WTC11 (cell line): ENCODE measurements around the gene ETV6. TPM values are rescaled to one million over a fixed set of nuclear protein-coding genes. Genes with fewer than 3 reads are reported as not detected.

Experiments
- ATAC-seq: fragments of 200-7000 bp; cut with Tn5 transposase; 2 replicates; pipeline ENCODE4 v1.10.0; 2021; ENCODE audit warnings: mild to moderate bottlenecking, moderate library complexity
- CTCF ChIA-PET: fragments of 300-600 bp; sonication (Branson Sonifier 250); formaldehyde crosslinking; loops from one replicate; lab custom pipeline; 2021; ENCODE audit warnings: antibody characterized with exemption; lab: Charles Lee
- POLR2A ChIA-PET: fragments of 350-600 bp; sonication (Branson Sonifier 250); formaldehyde crosslinking; loops from one replicate; lab custom pipeline; 2021; ENCODE audit warnings: antibody characterized with exemption; lab: Charles Lee
- DNase-seq: peaks from one replicate; pipeline ENCODE4 v3.0.0; 2021; ENCODE audit warnings: low spot score
- H3K27ac Mint-ChIP-seq: 2 replicates; pipeline ENCODE4 v1.8.0; 2021; ENCODE audit warnings: mixed read lengths
- H3K27me3 Mint-ChIP-seq: 2 replicates; pipeline ENCODE4 v1.8.0; 2021; ENCODE audit warnings: low read depth, mild to moderate bottlenecking, moderate library complexity, mixed read lengths
- H3K36me3 Mint-ChIP-seq: 2 replicates; pipeline ENCODE4 v1.8.0; 2021; ENCODE audit warnings: mixed read lengths
- H3K4me1 Mint-ChIP-seq: 2 replicates; pipeline ENCODE4 v1.8.0; 2022; ENCODE audit warnings: mixed read lengths
- H3K4me3 Mint-ChIP-seq: 2 replicates; pipeline ENCODE4 v1.8.0; 2021; ENCODE audit warnings: mild to moderate bottlenecking, moderate library complexity, mixed read lengths
- H3K9me3 Mint-ChIP-seq: 2 replicates; pipeline ENCODE4 v1.8.0; 2021; ENCODE audit warnings: mixed read lengths
- CREM ChIP-seq: sonication (generic); formaldehyde crosslinking; IDR thresholded peaks from 2 replicates; pipeline ENCODE4 v1.8.1; 2022; ENCODE audit warnings: mild to moderate bottlenecking, missing genetic modification reagents, moderate library complexity
- JUN ChIP-seq: sonication (generic); formaldehyde crosslinking; IDR thresholded peaks from 2 replicates; pipeline ENCODE4 v1.8.0; 2023; ENCODE audit warnings: mild to moderate bottlenecking, missing genetic modification reagents
- SOX15 ChIP-seq: fragments of 250-450 bp; sonication (Bioruptor Pico); IDR thresholded peaks from 2 replicates; pipeline ENCODE4 v1.9.0; 2021; ENCODE audit warnings: mild to moderate bottlenecking
- TEAD1 ChIP-seq: sonication (generic); formaldehyde crosslinking; IDR thresholded peaks from 2 replicates; pipeline ENCODE4 v1.8.0; 2022; ENCODE audit warnings: mild to moderate bottlenecking, missing genetic modification reagents
- ZNF138 ChIP-seq: sonication (generic); formaldehyde crosslinking; conservative IDR thresholded peaks from 2 replicates; pipeline ENCODE4 v1.8.1; 2022; ENCODE audit warnings: mild to moderate bottlenecking, moderate library complexity, missing genetic modification reagents
- ZNF263 ChIP-seq: sonication (generic); formaldehyde crosslinking; IDR thresholded peaks from 2 replicates; pipeline ENCODE4 v1.8.1; 2022; ENCODE audit warnings: low read depth, mild to moderate bottlenecking, moderate library complexity, missing genetic modification reagents
- ZNF317 ChIP-seq: sonication (generic); formaldehyde crosslinking; IDR thresholded peaks from 2 replicates; pipeline ENCODE4 v1.8.1; 2023; ENCODE audit warnings: low read depth, mild to moderate bottlenecking, moderate library complexity, missing genetic modification reagents, borderline replicate concordance
- ZNF416 ChIP-seq: fragments of 250-450 bp; sonication (Bioruptor Pico); IDR thresholded peaks from 2 replicates; pipeline ENCODE4 v1.9.0; 2021; ENCODE audit warnings: mild to moderate bottlenecking, inconsistent platforms
- total RNA-seq: library from RNA; stranded (reverse); gene quantifications from 3 replicates; pipeline ENCODE4 v1.2.3, GENCODE V29; 2021
- TF ChIP-seq, protein P1 (sequence below): sonication (generic); formaldehyde crosslinking; IDR thresholded peaks from 2 replicates; pipeline ENCODE4 v1.8.0; 2023; ENCODE audit warnings: mild to moderate bottlenecking, missing genetic modification reagents
- TF ChIP-seq, protein P2 (sequence below): sonication (generic); formaldehyde crosslinking; IDR thresholded peaks from 2 replicates; pipeline ENCODE4 v1.8.0; 2022; ENCODE audit warnings: mild to moderate bottlenecking, missing genetic modification reagents
- TF ChIP-seq, protein P3 (sequence below): fragments of 250-450 bp; sonication (Bioruptor Pico); IDR thresholded peaks from 2 replicates; pipeline ENCODE4 v1.9.0; 2021; ENCODE audit warnings: mild to moderate bottlenecking
- TF ChIP-seq, protein P4 (sequence below): sonication (generic); formaldehyde crosslinking; IDR thresholded peaks from 2 replicates; pipeline ENCODE4 v1.8.0; 2023; ENCODE audit warnings: missing genetic modification reagents, mild to moderate bottlenecking, borderline replicate concordance
- TF ChIP-seq, protein P5 (sequence below): sonication (generic); formaldehyde crosslinking; conservative IDR thresholded peaks from 2 replicates; pipeline ENCODE4 v1.8.1; 2022; ENCODE audit warnings: mild to moderate bottlenecking, missing genetic modification reagents

ETV6 gene
- total RNA-seq, 1 experiment from 2014 or later: 23.5 TPM

DNA sequence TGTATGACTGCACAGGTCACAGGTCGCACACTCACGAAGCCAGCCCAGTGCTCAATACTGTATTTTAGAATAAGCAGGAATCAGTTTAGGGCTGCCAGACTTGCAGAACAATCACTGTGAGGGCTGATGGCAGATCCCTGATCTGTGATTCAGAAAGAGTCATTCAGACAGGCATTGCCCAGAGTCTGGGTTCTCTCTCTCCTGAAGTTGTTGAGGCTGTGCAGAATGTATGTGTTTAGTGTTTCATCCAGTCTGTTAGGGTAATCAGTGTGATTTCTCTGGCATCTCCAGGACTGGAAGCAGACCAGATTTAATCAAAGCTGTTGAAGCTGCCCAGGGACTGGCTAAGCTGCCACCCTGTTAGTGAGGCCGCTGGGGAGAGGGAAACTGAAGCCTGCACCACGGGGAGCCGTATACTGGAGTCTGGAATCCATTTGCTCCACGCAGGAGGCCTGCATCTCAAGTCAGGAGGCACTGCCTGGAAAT, 69.3 kb downstream of the ETV6 start:
- TF ChIP-seq, protein P1, sequence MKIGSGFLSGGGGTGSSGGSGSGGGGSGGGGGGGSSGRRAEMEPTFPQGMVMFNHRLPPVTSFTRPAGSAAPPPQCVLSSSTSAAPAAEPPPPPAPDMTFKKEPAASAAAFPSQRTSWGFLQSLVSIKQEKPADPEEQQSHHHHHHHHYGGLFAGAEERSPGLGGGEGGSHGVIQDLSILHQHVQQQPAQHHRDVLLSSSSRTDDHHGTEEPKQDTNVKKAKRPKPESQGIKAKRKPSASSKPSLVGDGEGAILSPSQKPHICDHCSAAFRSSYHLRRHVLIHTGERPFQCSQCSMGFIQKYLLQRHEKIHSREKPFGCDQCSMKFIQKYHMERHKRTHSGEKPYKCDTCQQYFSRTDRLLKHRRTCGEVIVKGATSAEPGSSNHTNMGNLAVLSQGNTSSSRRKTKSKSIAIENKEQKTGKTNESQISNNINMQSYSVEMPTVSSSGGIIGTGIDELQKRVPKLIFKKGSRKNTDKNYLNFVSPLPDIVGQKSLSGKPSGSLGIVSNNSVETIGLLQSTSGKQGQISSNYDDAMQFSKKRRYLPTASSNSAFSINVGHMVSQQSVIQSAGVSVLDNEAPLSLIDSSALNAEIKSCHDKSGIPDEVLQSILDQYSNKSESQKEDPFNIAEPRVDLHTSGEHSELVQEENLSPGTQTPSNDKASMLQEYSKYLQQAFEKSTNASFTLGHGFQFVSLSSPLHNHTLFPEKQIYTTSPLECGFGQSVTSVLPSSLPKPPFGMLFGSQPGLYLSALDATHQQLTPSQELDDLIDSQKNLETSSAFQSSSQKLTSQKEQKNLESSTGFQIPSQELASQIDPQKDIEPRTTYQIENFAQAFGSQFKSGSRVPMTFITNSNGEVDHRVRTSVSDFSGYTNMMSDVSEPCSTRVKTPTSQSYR: no peak
- TF ChIP-seq SOX15 (CRISPR knock-in tag) (no peak), ZNF416 (CRISPR knock-in tag) (no peak), TEAD1 (CRISPR knock-in tag) (no peak), CREM (no peak), ZNF317 (CRISPR knock-in tag) (no peak)
- TF ChIP-seq, protein P2, sequence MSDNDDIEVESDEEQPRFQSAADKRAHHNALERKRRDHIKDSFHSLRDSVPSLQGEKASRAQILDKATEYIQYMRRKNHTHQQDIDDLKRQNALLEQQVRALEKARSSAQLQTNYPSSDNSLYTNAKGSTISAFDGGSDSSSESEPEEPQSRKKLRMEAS (CRISPR knock-in tag): no peak
- TF ChIP-seq, protein P3, sequence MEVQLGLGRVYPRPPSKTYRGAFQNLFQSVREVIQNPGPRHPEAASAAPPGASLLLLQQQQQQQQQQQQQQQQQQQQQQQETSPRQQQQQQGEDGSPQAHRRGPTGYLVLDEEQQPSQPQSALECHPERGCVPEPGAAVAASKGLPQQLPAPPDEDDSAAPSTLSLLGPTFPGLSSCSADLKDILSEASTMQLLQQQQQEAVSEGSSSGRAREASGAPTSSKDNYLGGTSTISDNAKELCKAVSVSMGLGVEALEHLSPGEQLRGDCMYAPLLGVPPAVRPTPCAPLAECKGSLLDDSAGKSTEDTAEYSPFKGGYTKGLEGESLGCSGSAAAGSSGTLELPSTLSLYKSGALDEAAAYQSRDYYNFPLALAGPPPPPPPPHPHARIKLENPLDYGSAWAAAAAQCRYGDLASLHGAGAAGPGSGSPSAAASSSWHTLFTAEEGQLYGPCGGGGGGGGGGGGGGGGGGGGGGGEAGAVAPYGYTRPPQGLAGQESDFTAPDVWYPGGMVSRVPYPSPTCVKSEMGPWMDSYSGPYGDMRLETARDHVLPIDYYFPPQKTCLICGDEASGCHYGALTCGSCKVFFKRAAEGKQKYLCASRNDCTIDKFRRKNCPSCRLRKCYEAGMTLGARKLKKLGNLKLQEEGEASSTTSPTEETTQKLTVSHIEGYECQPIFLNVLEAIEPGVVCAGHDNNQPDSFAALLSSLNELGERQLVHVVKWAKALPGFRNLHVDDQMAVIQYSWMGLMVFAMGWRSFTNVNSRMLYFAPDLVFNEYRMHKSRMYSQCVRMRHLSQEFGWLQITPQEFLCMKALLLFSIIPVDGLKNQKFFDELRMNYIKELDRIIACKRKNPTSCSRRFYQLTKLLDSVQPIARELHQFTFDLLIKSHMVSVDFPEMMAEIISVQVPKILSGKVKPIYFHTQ: no peak
- TF ChIP-seq, protein P4, sequence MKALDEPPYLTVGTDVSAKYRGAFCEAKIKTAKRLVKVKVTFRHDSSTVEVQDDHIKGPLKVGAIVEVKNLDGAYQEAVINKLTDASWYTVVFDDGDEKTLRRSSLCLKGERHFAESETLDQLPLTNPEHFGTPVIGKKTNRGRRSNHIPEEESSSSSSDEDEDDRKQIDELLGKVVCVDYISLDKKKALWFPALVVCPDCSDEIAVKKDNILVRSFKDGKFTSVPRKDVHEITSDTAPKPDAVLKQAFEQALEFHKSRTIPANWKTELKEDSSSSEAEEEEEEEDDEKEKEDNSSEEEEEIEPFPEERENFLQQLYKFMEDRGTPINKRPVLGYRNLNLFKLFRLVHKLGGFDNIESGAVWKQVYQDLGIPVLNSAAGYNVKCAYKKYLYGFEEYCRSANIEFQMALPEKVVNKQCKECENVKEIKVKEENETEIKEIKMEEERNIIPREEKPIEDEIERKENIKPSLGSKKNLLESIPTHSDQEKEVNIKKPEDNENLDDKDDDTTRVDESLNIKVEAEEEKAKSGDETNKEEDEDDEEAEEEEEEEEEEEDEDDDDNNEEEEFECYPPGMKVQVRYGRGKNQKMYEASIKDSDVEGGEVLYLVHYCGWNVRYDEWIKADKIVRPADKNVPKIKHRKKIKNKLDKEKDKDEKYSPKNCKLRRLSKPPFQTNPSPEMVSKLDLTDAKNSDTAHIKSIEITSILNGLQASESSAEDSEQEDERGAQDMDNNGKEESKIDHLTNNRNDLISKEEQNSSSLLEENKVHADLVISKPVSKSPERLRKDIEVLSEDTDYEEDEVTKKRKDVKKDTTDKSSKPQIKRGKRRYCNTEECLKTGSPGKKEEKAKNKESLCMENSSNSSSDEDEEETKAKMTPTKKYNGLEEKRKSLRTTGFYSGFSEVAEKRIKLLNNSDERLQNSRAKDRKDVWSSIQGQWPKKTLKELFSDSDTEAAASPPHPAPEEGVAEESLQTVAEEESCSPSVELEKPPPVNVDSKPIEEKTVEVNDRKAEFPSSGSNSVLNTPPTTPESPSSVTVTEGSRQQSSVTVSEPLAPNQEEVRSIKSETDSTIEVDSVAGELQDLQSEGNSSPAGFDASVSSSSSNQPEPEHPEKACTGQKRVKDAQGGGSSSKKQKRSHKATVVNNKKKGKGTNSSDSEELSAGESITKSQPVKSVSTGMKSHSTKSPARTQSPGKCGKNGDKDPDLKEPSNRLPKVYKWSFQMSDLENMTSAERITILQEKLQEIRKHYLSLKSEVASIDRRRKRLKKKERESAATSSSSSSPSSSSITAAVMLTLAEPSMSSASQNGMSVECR (CRISPR knock-in tag): no peak
- TF ChIP-seq, protein P5, sequence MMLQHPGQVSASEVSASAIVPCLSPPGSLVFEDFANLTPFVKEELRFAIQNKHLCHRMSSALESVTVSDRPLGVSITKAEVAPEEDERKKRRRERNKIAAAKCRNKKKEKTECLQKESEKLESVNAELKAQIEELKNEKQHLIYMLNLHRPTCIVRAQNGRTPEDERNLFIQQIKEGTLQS (CRISPR knock-in tag): no peak
- Mint-ChIP-seq H3K27ac (no peak overlapping the region; the same call in 1 of the 2 replicates), H3K27me3 (no peaks in the 10 kb centered on the region), H3K9me3 (no peaks in the 10 kb centered on the region), H3K36me3 (no peaks in the 10 kb centered on the region), H3K4me3 (no peak overlapping the region), H3K4me1 (peaks cover 38% of the 10 kb centered on the region)
- CTCF ChIA-PET: no interaction called here
- POLR2A ChIA-PET: no interaction called here
- DNase-seq (no peak), ATAC-seq (peak; percentile 14)

DNA sequence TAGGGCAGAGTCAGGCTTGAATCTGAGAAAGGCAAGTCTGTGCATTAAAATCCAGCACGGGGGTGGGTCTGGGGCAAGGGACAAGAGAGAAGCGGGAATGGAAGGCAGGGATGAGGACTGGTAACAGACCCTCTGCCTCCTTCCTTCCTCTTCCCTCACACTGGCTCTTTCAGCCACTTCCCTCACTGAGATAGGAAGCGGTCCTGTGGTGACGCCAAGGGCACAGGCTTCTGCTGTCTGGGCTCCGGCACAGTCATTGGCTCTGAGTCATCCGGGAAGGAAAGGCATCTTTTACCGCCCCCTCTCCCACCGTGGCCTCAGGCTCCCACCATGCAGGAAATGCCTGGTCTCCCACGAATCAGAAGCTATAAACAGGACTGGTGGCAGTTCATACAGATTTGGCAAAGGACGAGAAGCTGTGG, 70.2 kb downstream of the ETV6 start:
- H3K4me3 Mint-ChIP-seq: no peak overlapping the region
- CTCF ChIA-PET: interaction anchor here (1.1 to 1.2 kb wide), 2 partner anchors 14 to 298 kb away, joined by 3 to 4 read pairs; no protein-coding TSS in a partner anchor
- no peaks in the 10 kb centered on the region for H3K9me3 Mint-ChIP-seq
- H3K27ac Mint-ChIP-seq: peak overlapping the region; percentile 69
- no peak for DNase-seq
- no peaks in the 10 kb centered on the region for H3K27me3 Mint-ChIP-seq
- TF ChIP-seq ZNF138 (CRISPR knock-in tag) (no peak), JUN (CRISPR knock-in tag) (no peak), ZNF263 (CRISPR knock-in tag) (no peak)
- TF ChIP-seq, all 79 proteins: peak for 0
- POLR2A ChIA-PET: no interaction called here
- peaks cover 47% of the 10 kb centered on the region for H3K4me1 Mint-ChIP-seq
- peak; percentile 86 for ATAC-seq
- no peaks in the 10 kb centered on the region for H3K36me3 Mint-ChIP-seq
